NCI-H1417 treated with DMSO at 0.1 percent for 48 hours (cell line): ENCODE results near the gene UNC93B1.
"Not testable (repeated sequence)": the region's sequence is repeated elsewhere in the genome, so short reads cannot be mapped to it uniquely, and the experiment has no call there.

Experiments used
- DNase-seq: peaks from one replicate; lab custom pipeline; 2025; lab: John Stamatoyannopoulos, UW

Gene UNC93B1

DNA sequence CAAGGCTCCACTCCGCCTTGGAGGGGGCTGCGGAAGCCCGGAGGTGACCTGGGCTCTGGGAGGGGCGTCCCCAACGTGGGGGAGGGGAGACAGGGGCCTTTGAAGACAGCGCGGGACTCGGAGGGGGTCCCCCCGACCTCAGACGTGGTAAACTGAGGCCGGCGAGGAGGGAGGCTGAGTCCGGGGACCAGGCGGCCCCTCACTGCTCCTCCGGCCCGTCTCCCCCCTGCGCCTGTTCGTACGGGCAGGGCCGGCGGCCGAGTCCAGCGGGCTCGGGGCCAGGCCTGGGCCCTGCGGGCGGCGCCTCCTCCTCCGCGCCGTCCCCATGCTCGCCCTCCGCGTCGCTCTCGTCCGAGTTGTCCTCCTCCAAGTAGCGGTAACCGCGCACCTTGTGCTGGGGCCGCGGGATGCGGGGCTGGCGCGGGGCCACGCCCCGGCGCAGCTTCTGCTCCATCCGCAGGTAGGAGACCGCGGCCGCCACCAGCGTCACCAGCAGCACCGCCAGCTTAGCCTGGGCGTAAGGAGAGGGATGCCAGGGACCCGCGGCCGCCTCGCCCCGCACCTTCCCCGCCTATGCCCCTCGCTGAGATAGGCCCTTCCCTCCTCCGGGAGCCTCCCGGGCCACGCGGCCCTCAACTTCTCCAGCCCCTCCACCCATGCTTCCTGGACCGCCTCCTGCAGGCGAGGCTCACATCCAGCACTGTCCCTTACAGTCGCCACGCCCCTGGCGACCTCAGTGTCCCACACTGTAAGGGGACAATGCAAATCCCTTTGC, 12.4 kb downstream of the UNC93B1 start:
- not testable (repeated sequence) for DNase-seq

DNA sequence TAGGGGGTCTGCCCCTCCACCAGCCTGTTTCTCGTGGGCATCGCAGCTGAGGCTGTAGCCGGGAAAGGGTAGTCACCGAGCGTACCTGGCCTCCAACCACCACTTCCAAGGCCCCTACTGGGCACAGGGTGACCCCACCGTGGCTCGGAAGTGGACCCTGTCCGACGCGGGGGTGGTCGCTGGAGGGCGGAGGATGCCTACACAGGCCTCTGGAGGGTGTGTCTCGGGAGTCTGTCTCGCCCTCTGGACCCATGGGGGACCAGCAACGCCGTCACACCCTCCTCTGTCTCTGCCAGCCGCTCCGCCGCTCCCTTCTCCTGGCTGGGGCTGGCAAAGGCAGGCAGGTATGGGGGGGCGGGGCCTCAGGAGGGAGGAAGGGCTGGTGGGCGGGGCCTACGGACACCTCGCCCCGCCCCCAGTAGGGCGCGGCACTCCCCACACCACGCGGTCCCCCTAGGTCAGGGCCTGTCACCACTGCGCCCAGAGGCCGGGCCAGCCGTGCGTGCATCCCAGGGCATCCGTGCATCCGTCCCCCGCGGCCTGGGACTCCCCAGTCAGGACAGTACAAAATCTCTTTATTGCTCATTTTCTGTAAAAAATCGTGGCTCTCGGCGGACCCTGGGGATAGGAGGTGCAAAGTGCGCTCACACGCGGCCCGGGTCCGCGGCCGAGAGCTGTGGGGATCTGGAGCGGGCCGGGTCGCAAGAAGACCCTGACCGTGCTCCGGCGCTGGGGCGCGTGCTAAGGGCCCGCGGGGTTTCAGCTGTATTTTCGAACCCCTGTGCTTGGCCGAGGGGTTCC, 13.2 kb downstream of the UNC93B1 start:
- not testable (repeated sequence) for DNase-seq

DNA sequence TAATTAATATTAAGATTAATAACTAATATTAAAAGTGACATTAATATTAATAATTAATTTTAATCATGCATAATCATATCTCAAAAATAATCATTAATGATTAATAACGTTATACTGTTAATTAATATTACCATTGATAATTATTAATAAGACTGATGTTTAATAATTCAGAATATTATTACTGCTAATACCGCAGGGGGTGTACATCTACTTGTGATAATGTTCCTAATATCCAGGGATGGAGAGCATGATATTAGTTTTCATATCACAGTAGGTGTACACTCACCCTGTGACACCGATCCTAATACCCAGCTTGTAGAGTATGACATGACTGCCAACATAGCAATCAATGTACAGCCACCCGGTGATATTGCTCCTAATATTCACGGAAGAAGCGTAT, 18.6 kb downstream of the UNC93B1 start:
- not testable (repeated sequence) for DNase-seq

DNA sequence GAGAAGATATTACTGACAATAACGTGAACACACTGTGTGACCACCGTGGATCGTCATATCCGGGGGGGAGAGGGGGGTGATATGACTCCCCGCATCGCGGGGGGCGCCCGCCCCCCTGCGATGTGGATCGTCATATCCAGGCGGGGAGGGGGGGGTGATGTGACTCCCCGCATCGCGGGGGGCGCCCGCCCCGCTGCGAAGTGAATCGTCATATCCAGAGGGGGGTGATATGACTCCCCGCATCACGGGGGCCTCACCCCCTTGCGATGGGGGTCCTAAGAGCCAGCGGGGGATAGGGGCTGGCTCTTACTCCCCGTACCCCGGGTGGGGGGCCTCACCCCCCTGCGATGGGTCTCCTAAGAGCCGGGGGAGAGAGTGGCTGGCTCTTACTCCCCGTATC, 19.9 kb downstream of the UNC93B1 start:
- no peak for DNase-seq

DNA sequence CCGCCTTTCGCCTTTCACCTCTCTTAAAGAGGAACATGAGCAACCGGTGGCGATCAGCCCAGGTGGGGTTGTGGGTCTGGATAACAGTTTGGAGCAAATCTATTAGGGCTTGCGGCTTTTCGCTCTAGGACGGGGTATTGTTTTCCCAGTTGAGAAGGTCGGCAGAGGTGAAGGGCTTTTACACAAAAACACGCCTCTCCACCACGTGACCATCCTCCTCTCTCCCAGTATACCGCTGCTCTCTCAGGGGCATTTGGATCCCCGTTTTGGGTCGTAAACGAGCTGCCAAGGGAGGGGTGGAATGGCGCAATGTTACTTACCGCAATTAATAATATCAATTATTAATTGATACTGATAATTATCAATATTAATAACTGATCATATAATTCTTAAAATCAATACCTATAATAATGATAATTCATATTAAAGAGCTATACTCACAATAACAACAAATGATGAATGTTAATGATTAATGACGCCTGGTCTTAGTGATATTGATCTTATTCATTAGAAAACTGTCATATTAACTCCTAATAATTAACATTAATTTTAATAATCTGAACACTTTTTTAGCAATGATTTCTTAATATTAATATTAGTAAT, 21.5 kb downstream of the UNC93B1 start:
- DNase-seq: not testable (repeated sequence)

DNA sequence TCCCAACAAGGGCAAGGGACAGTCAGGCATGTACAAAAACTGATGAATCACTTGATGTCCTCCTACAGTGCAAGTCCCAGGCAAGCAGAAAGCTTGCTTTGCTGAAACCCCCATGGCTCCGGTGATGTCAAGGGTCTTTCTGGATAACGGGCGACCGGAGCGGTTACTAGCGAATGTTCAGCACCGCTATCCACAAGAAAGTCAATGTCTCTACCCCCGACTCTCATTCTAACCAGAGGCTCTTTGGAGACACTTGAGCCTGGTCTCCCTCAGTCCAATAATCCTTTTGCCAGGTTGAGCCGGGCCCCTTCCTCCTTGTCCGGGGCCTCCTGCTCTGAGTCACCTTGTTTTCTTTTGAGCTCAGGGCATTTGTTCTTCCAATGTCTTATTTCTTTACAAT, 22.7 kb downstream of the UNC93B1 start:
- not testable (repeated sequence) for DNase-seq

DNA sequence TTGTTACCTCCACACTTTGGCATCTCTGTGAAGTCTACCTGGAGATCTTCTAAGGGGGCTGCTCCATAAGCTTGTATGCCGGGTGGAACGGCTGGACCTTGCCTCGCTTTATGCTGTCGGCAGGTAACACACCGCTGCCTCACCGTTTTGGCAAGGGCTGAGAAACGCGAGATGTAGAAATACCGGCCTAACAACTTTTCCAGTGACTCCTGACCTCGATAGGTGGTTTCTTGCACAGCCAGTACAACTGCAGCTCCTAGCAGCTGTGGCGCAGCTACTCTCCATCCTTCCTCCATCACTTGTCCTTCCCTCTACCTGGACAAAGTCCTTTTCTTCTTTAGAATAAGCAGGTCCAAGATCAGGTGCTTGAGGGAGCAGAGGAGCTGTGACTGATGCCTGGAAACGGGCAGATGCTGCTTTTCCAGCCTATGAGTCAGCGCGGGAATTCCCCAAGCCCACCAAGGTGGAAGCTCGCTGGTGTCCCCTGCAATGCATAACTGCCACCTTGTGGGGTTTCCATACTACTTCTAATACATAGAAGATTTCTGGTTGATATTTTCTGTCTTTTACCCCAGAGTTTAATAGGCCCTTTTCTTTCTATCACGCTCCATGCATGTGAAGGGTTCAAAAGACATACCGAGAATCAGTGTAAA, 25.0 kb downstream of the UNC93B1 start:
- DNase-seq: not testable (repeated sequence)

DNA sequence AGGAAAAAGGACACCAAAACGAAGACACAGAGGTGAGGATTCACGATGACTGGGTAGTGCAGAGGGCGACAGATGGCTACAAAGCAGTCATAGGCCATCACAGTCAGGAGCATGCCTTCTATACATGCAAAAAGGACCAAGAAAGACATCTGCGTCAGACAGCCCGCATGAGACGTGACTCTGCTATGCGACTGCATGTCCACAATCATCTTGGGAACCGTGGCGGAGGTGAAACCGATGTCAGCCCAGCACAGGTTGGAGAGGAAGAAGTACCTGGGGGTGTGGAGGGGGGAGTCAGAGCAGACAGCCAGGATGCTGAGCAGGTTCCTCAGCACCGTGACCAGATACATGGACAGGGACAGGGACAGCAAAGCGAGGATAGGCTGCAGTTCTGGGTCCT, 29.2 kb downstream of the UNC93B1 start:
- DNase-seq: not testable (repeated sequence)

DNA sequence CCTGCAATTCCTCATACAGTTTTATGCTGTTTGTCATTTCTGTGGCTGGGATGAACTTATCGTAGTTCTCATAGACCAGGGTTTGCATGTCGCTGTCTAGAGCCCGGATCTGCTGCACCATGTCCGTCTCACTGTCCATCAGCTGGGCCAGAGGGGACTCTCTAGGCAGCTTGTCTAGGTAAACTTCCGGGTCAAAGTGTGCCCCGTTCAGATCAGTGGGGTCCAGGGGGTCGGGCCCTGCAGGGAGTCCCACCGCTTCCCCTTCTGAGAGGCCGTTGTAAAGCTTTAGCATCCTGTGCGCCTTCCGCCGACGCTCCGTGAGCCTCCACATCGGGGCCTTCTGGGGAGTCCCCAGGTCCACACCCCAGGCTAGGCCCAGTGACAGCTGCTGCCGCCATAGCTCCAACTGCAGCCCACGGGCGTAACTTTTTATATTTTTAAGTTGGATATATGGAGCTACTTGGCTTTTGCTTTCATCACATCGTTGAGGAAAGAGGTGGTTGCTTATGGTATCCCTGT, 38.0 kb downstream of the UNC93B1 start:
- DNase-seq: not testable (repeated sequence)

DNA sequence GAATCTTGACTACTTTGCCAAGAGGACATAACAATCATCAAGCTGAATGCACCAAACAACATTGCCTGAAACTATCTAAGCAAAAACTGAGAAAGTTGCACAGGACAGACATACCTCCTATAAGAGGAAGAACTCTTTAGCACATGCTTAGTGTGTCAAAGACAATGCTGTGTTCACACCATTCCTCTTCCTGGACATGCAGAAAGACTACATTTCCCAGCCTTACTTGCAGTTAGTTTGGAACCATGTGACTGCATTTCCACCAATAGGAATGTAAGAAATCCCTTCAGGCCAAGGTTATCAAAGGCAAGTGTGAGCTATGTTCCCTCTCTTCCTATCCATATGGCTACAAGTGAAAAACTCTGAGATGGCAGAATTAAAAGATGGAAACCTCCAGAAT, 39.2 kb downstream of the UNC93B1 start:
- not testable (repeated sequence) for DNase-seq

DNA sequence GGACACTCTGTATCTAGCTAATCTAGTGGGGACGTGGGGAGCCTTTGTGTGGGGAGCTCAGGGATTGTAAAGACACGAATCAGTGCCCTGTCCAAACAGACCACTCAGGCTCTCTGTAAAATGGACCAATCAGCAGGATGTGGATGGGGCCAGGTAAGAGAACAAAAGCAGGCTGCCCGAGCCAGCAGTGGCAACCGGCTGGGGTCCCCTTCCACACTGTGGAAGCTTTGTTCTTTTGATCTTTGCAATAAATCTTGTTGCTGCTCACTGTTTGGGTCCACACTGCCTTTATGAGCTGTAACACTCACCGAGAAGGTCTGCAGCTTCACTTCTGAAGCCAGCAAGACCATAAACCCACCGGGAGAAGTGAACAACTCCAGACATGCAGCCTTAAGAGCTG, 40.0 kb downstream of the UNC93B1 start:
- not testable (repeated sequence) for DNase-seq

DNA sequence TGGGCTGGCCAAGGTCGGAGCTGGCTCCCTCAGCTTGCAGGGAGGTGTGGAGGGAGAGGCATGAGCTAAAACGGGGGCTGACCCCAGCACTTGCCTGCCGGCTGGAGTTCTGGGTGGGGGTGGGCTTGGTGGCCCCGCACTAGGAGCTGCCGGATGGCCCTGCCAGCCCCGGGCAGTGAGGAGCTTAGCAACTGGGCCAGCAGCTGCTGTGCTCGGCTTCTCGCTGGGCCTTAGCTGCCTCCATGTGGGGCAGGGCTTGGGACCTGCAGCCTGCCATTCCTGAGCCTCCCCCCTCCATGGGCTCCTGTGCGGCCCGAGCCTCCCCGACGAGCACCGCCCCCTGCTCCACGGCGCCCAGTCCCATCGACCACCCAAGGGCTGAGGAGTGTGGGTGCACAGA, 40.7 kb downstream of the UNC93B1 start:
- DNase-seq: not testable (repeated sequence)

DNA sequence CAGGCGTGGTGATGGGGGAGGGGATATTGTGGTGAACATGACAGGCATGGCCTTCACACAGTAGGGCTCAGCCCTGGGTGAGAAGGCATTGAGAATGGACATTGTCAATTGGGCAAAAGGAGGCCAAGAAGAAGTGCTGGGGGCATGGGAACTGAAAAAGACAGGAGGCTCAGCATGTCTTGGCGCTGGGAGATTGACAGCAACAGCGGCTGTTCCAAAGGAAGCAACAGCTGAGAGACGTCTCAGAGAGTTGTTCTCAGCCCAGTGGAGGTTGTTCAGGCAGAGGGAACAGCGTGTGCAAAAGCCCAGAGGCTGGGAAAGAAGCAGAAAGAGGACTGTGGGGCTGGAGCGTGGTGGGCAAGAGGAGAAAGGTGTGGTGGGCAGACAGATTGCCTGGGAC, 47.7 kb downstream of the UNC93B1 start:
- DNase-seq: not testable (repeated sequence)

DNA sequence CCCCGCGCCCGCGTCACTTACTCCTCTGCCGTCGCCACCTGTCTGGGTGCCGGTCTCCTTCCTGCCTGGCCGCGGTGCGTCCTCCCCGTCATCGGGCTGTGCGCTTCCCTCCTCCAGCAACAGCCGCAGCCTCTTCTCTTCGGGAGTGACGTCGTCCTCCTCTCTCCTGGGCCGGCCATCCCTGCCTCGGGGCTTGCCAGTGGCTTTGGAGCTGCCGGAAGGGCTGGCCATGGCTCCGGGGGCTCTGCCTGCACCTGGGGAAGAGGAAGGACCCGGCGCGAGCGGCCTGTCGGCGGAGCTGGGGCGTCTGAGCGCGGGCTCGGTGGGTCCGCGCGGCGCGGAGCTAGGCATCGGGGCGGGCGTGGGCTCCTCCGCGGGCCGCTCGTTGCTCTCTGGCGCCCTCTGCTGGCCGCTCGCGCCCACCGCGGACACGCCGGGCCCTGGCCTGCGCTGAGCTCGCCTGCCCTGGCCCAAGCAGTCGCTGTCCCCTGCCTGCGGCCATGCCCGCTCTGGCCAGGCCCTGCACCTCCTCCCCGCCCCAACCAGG, 48.4 kb downstream of the UNC93B1 start:
- DNase-seq: not testable (repeated sequence)

DNA sequence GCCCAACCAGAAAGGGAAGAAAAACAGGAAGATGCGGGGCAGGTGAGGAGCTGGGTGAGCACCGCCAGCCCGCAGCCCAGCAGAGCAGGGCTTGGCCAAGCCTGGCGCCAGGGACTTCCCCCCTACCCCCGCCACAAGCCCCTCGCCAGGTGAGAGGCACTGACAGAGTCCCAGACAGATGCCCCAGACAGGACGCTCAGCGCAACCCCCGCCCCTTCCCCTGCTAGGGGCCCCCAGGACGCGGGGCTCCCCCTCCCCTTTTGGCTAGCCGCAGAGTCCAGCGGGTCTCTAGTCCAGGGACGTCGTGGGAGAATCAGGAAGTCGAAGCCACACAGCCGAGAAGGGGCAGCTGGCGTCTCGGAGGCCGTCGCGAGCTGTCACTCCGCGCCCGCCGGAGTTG, 48.9 kb downstream of the UNC93B1 start:
- DNase-seq: not testable (repeated sequence)

DNA sequence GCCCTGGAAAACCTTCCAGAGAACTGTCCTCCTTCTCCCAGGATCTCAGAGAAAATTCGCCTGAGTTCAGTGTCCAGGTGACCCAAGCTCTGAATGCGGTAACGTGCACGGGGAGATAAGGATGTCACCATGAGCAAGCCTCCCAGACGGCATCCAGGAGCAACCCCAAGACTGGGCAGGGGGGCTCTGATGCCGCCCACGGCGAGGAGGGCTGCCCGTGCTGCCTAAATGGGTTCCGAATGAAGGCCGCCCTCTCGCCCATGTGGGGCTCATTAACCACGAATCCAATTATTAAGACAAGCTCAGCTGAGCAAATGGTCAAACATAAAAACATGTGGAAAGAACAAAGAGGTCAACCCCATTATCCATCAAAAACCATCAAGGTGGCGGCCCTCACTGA, 49.6 kb downstream of the UNC93B1 start:
- DNase-seq: not testable (repeated sequence)

DNA sequence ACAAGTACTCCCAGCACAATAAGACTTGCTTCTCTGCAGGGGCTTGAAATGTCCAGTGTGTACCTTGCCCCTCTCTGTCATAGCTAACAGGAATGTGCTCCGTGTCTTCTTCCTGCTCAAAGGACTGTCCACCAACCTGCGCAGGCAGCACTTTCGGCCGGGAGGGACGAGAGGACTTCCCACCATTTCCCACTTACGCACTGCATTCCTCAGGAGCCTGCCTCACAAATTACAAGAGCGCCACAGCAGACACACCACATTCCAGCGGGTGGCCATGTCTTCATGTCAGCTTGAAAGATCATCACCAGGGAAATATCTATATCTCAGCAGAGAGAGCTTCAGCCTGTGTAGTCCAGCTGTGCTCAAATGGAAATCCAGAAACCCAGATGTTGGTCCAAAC, 53.2 kb downstream of the UNC93B1 start:
- DNase-seq: not testable (repeated sequence)

DNA sequence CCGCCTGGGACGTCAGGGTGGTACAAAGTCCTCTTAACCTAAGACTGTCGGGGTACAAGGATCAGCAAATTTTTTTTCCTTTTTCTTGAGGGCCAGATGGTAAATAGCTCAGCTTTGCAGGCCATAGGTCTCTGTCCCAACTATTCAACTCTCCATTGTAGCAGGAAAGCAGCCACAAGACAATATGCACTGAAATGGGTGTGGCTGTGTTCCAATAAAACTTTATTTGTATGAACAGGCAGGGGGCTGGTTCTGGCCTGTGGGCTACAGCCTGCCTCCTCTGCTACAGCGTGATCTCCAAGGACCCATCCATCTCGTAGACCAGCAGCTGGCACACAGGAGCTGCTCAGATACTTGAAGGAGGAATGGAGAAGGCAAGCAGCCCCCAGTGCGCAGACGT, 56.1 kb downstream of the UNC93B1 start:
- not testable (repeated sequence) for DNase-seq

DNA sequence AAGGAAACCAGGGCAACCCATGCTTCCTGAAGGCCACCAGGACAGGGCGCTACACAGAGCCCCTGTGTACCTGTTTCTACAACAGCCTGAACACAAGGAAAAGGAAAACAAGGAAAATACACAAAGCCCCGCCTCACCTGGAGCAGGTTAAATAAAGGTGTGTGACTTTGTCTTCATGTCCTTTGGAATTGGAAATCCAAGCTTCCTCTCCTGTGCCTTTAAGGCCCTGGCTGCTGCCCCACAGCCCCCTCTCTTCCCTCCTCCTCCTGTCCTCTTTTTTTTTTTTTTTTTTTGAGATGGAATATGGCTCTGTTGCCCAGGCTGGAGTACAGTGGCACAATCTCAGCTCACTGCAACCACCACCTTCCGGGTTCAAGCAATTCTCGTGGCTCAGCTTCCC, 57.5 kb downstream of the UNC93B1 start:
- DNase-seq: not testable (repeated sequence)

DNA sequence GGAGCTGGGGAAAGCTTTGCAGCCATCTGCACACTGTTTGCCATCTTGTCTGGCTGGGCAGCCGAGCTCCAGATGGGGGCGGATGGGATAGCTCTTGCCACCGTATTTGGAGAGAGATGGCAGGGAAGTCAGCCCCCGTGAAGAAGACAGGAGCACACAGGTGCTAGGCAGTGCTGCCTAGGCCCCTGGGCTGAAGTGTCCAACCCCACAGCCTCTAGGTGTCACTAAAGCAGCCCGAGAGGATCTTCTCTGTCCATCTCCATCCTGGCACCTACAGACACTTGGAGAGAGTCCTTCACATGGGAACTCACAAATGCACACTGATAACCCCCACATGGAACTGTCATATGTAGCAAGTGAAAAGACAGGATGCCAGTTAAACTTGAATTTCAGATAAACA, 60.5 kb downstream of the UNC93B1 start:
- DNase-seq: not testable (repeated sequence)
